ENCODE results near the gene HS3ST6. TPM values are rescaled to one million over a fixed set of nuclear protein-coding genes. Genes with fewer than 3 reads are reported as not detected.

The HS3ST6 gene
- total and polyA plus RNA-seq, 2 of the 13 experiments (the other 11 are each of a cell fraction or from before 2014, with no cell fraction given): not detected

- no peak for TF ChIP-seq SMYD3 (CRISPR knock-in tag; IDR thresholded peaks at IDR 0.05)
- TF ChIP-seq RELA (CRISPR knock-in tag; IDR thresholded peaks at IDR 0.05): no peak
- TF ChIP-seq PAX8 (CRISPR knock-in tag; IDR thresholded peaks at IDR 0.05; ENCODE audit: borderline replicate concordance): no peak
- no peak for TF ChIP-seq CENPBD1 (CRISPR knock-in tag; IDR thresholded peaks at IDR 0.05; ENCODE audit: borderline replicate concordance, low read depth)
- no peak for TF ChIP-seq SIN3A (IDR thresholded peaks at IDR 0.05; ENCODE audit: borderline replicate concordance, low read depth, low read length)
- TF ChIP-seq ZC3H4 (CRISPR knock-in tag; IDR thresholded peaks at IDR 0.05; ENCODE audit: borderline replicate concordance): no peak
- TF ChIP-seq FUBP1 (CRISPR knock-in tag; IDR thresholded peaks at IDR 0.05; ENCODE audit: borderline replicate concordance): no peak
- no peak for TF ChIP-seq THAP7 (CRISPR knock-in tag; IDR thresholded peaks at IDR 0.05)
- no peak for TF ChIP-seq RNF2 (conservative IDR thresholded peaks at IDR 0.05; ENCODE audit: low read depth)
- no peak for TF ChIP-seq STAT5B (CRISPR knock-in tag; IDR thresholded peaks at IDR 0.05)
- no peak for TF ChIP-seq ZNF589 (CRISPR knock-in tag; conservative IDR thresholded peaks at IDR 0.05)
- TF ChIP-seq HMGXB4 (CRISPR knock-in tag; IDR thresholded peaks at IDR 0.05; ENCODE audit: borderline replicate concordance in 1 of 2, low read depth in 1 of 2): no peak
- TF ChIP-seq ATRX (CRISPR knock-in tag; IDR thresholded peaks at IDR 0.05; ENCODE audit: borderline replicate concordance): no peak
- no peak for TF ChIP-seq HOXD1 (CRISPR knock-in tag; IDR thresholded peaks at IDR 0.05)
- no peak for TF ChIP-seq ATF2 (CRISPR knock-in tag; IDR thresholded peaks at IDR 0.05)
- TF ChIP-seq ASH2L (IDR thresholded peaks at IDR 0.05; ENCODE audit: insufficient read length, low read depth, low read length): peak; percentile 37
- no peak for TF ChIP-seq FLYWCH1 (CRISPR knock-in tag; IDR thresholded peaks at IDR 0.05)
- TF ChIP-seq POGK (CRISPR knock-in tag; conservative IDR thresholded peaks at IDR 0.05): no peak
- TF ChIP-seq FOXA3 (CRISPR knock-in tag; IDR thresholded peaks at IDR 0.05): peak; percentile 53
- no peak for TF ChIP-seq MBNL3 (CRISPR knock-in tag; conservative IDR thresholded peaks at IDR 0.05)
- no peak for TF ChIP-seq ZNF230 (CRISPR knock-in tag; IDR thresholded peaks at IDR 0.05)
- peak; percentile 73; the same call in 1 of the 2 replicates for TF ChIP-seq RXRA (CRISPR knock-in tag; IDR thresholded peaks at IDR 0.05)
Measured at GRCh38 chr16:1870365-1871082, 47.7 kb downstream of the HS3ST6 start (continued).
